ENCODE data around the gene SLC4A7. TPM values are rescaled to one million over a fixed set of nuclear protein-coding genes. Genes with fewer than 3 reads are reported as not detected.

The SLC4A7 gene
- polyA plus RNA-seq, 1 donor (not counting 4 experiments of a cell fraction or from before 2014, with no cell fraction given) = 28.5 TPM

- no peaks in the 10 kb centered on the region for H3K4me1 ChIP-seq (ENCODE audit: control insufficient read depth, extremely low read depth, insufficient read depth, low read length)
- H3K4me2 ChIP-seq (ENCODE audit: control insufficient read depth, extremely low read depth, insufficient read depth, low read depth, low read length) = no peak overlapping the region
- no peaks in the 10 kb centered on the region for H3K9me3 ChIP-seq (ENCODE audit: control insufficient read depth, low read depth, low read length)
- H3K79me2 ChIP-seq (ENCODE audit: control insufficient read depth, insufficient read depth, low read length) = no peaks in the 10 kb centered on the region
- TF ChIP-seq CTCF (optimal IDR thresholded peaks at IDR 0.05 in 1 of 3, IDR thresholded peaks at IDR 0.05 in 1 of 3, conservative IDR thresholded peaks at IDR 0.05 in 1 of 3; ENCODE audit: extremely low read depth in 1 of 3, insufficient read depth in 2 of 3, low read length in 3 of 3) = no peak
- TF ChIP-seq EZH2 (IDR thresholded peaks at IDR 0.05; ENCODE audit: low read length) = no peak
- no peaks in the 10 kb centered on the region for H4K20me1 ChIP-seq (ENCODE audit: control insufficient read depth, extremely low read depth, insufficient read depth, low read length)
- H3K9ac ChIP-seq (ENCODE audit: control insufficient read depth, extremely low read depth, insufficient read depth, low read length) = no peak overlapping the region
- dilution Hi-C loops (cut with MboI; ENCODE audit: extremely low pct_ligation_motif_present, low sequenced_read_pairs) = no loop called here
- no peaks in the 10 kb centered on the region for H3K9me1 ChIP-seq (ENCODE audit: control insufficient read depth, extremely low read depth, insufficient read depth, low read length)
- H3K27ac ChIP-seq (ENCODE audit: control insufficient read depth, insufficient read depth, low read length) = no peak overlapping the region
- no peak overlapping the region for H3K4me3 ChIP-seq (ENCODE audit: control insufficient read depth in 2 of 3, extremely low read depth in 1 of 3, insufficient read depth in 2 of 3, low read depth in 1 of 3, low read length in 3 of 3)
- DNase-seq (ENCODE audit: low read depth, low spot score) (no peak), FAIRE-seq (no peak)
- no peaks in the 10 kb centered on the region for H3K27me3 ChIP-seq (ENCODE audit: control insufficient read depth, extremely low read depth, insufficient read depth, low read length)
- peaks cover 5 to 12% of the 10 kb centered on the region in 2 experiments for H3K36me3 ChIP-seq (ENCODE audit: control insufficient read depth in 2 of 2, extremely low read depth in 1 of 2, insufficient read depth in 2 of 2, low read length in 2 of 2)
- H2AFZ ChIP-seq (ENCODE audit: control insufficient read depth, low read length) = no peak overlapping the region
Measured at GRCh38 chr3:27391796-27392195, 92.4 kb downstream of the SLC4A7 start.

DNA sequence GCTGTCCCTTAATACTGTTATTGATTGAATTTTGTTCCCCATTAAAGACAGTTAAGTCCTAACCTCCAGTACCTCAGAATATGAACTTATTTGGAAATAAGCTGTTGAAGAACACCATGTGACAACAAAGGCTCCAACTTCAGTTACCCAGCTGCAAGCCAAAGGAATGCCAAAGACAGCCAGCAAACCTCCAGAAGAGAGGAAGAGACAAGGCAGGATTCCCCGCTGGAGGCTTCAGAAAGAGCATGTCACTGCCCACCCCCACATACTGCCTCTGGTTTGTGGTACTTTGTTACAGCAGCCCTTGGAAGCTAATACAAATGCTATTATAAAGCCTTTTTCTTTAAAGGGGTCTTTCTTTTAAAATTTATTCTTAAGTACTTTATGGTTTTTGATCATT, 96.6 kb downstream of the SLC4A7 start:
- Histone ChIP-seq H3K36me3 (ENCODE audit: control insufficient read depth in 2 of 2, extremely low read depth in 1 of 2, insufficient read depth in 2 of 2, low read length in 2 of 2) (peaks cover 8 to 9% of the 10 kb centered on the region in 2 experiments), H4K20me1 (ENCODE audit: control insufficient read depth, extremely low read depth, insufficient read depth, low read length) (no peaks in the 10 kb centered on the region), H3K9ac (ENCODE audit: control insufficient read depth, extremely low read depth, insufficient read depth, low read length) (no peak overlapping the region), H3K4me2 (ENCODE audit: control insufficient read depth, extremely low read depth, insufficient read depth, low read depth, low read length) (no peak overlapping the region), H3K4me3 (ENCODE audit: control insufficient read depth in 2 of 3, extremely low read depth in 1 of 3, insufficient read depth in 2 of 3, low read depth in 1 of 3, low read length in 3 of 3) (no peak overlapping the region), H3K9me3 (ENCODE audit: control insufficient read depth, low read depth, low read length) (no peaks in the 10 kb centered on the region), H3K79me2 (ENCODE audit: control insufficient read depth, insufficient read depth, low read length) (no peaks in the 10 kb centered on the region), H3K9me1 (ENCODE audit: control insufficient read depth, extremely low read depth, insufficient read depth, low read length) (no peaks in the 10 kb centered on the region), H3K4me1 (ENCODE audit: control insufficient read depth, extremely low read depth, insufficient read depth, low read length) (no peaks in the 10 kb centered on the region), H3K27me3 (ENCODE audit: control insufficient read depth, extremely low read depth, insufficient read depth, low read length) (no peaks in the 10 kb centered on the region), H3K27ac (ENCODE audit: control insufficient read depth, insufficient read depth, low read length) (no peak overlapping the region), H2AFZ (ENCODE audit: control insufficient read depth, low read length) (no peak overlapping the region)
- DNase-seq (ENCODE audit: low read depth, low spot score) = no peak
- no peak for FAIRE-seq
- TF ChIP-seq EZH2 (IDR thresholded peaks at IDR 0.05; ENCODE audit: low read length) (no peak), CTCF (optimal IDR thresholded peaks at IDR 0.05 in 1 of 3, IDR thresholded peaks at IDR 0.05 in 1 of 3, conservative IDR thresholded peaks at IDR 0.05 in 1 of 3; ENCODE audit: extremely low read depth in 1 of 3, insufficient read depth in 2 of 3, low read length in 3 of 3) (no peak)
- dilution Hi-C loops (cut with MboI; ENCODE audit: extremely low pct_ligation_motif_present, low sequenced_read_pairs) = no loop called here

All from keratinocyte (primary cell).